ENCODE data around the gene DENND5B.

The DENND5B gene

GRCh38 chr12:31368666-31369361 lies 222.1 kb downstream of the DENND5B start:
- no peak for DNase-seq (ENCODE audit: low read depth)
- H3K4me3 ChIP-seq (ENCODE audit: control insufficient read depth, low read depth, low read length) = no peak overlapping the region
- no peak for TF ChIP-seq CTCF (IDR thresholded peaks at IDR 0.05; ENCODE audit: control insufficient read depth, insufficient read depth, low read depth, low read length, missing control alignments)

- no peak for DNase-seq (ENCODE audit: low read depth)
- H3K4me3 ChIP-seq (ENCODE audit: control insufficient read depth, low read depth, low read length) = no peak overlapping the region
- no peak for TF ChIP-seq CTCF (IDR thresholded peaks at IDR 0.05; ENCODE audit: control insufficient read depth, insufficient read depth, low read depth, low read length, missing control alignments)
Measured at GRCh38 chr12:31366104-31366621, 224.8 kb downstream of the DENND5B start.

- TF ChIP-seq CTCF (IDR thresholded peaks at IDR 0.05; ENCODE audit: control insufficient read depth, insufficient read depth, low read depth, low read length, missing control alignments) = no peak
- H3K4me3 ChIP-seq (ENCODE audit: control insufficient read depth, low read depth, low read length) = no peak overlapping the region
- DNase-seq (ENCODE audit: low read depth) = no peak
Measured at GRCh38 chr12:31363831-31364230, 227.1 kb downstream of the DENND5B start.

- no peak overlapping the region for H3K4me3 ChIP-seq (ENCODE audit: control insufficient read depth, low read depth, low read length)
- DNase-seq (ENCODE audit: low read depth) = no peak
- no peak for TF ChIP-seq CTCF (IDR thresholded peaks at IDR 0.05; ENCODE audit: control insufficient read depth, insufficient read depth, low read depth, low read length, missing control alignments)
Measured at GRCh38 chr12:31363416-31363809, 227.5 kb downstream of the DENND5B start.

GRCh38 chr12:31362759-31363415 lies 228.0 kb downstream of the DENND5B start:
- no peak overlapping the region for H3K4me3 ChIP-seq (ENCODE audit: control insufficient read depth, low read depth, low read length)
- DNase-seq (ENCODE audit: low read depth) = no peak
- no peak for TF ChIP-seq CTCF (IDR thresholded peaks at IDR 0.05; ENCODE audit: control insufficient read depth, insufficient read depth, low read depth, low read length, missing control alignments)

GRCh38 chr12:31362115-31362758 lies 228.7 kb downstream of the DENND5B start:
- H3K4me3 ChIP-seq (ENCODE audit: control insufficient read depth, low read depth, low read length) = no peak overlapping the region
- DNase-seq (ENCODE audit: low read depth) = no peak
- TF ChIP-seq CTCF (IDR thresholded peaks at IDR 0.05; ENCODE audit: control insufficient read depth, insufficient read depth, low read depth, low read length, missing control alignments) = no peak
